ENCODE measurements around the gene HES1.

GRCh38 chr3:194086388-194087075 is 49.4 kb upstream of the HES1 start:
- TF ChIP-seq SUZ12 (IDR thresholded peaks at IDR 0.05) (no peak), ARNT (IDR thresholded peaks at IDR 0.05) (no peak), BHLHE40 (IDR thresholded peaks at IDR 0.05; ENCODE audit: borderline replicate concordance) (no peak)

Data from HEK293T (cell line).